ENCODE results near the gene IPO7. TPM values are rescaled to one million over a fixed set of nuclear protein-coding genes. Genes with fewer than 3 reads are reported as not detected.

Gene IPO7
- total RNA-seq, 1 experiment from 2014 or later = 226 TPM

GRCh38 chr11:9460322-9461062 lies 76.0 kb downstream of the IPO7 start, which contains the start of gene ZNF143 (continued):
- TF ChIP-seq ZNF512 (CRISPR knock-in tag; IDR thresholded peaks at IDR 0.05; ENCODE audit: borderline replicate concordance) (no peak), SOX15 (CRISPR knock-in tag; IDR thresholded peaks at IDR 0.05) (no peak), OVOL2 (CRISPR knock-in tag; IDR thresholded peaks at IDR 0.05; ENCODE audit: borderline replicate concordance) (no peak), ZNF423 (CRISPR knock-in tag; IDR thresholded peaks at IDR 0.05) (no peak)
- TF ChIP-seq, protein P1, sequence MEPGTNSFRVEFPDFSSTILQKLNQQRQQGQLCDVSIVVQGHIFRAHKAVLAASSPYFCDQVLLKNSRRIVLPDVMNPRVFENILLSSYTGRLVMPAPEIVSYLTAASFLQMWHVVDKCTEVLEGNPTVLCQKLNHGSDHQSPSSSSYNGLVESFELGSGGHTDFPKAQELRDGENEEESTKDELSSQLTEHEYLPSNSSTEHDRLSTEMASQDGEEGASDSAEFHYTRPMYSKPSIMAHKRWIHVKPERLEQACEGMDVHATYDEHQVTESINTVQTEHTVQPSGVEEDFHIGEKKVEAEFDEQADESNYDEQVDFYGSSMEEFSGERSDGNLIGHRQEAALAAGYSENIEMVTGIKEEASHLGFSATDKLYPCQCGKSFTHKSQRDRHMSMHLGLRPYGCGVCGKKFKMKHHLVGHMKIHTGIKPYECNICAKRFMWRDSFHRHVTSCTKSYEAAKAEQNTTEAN (CRISPR knock-in tag; IDR thresholded peaks at IDR 0.05) = no peak

GRCh38 chr11:9461063-9461759 lies 76.8 kb downstream of the IPO7 start:
- TF ChIP-seq ZNF317 (CRISPR knock-in tag; IDR thresholded peaks at IDR 0.05; ENCODE audit: borderline replicate concordance, low read depth) (peak; percentile 14; the same call in 1 of the 2 replicates), NFE2L1 (CRISPR knock-in tag; IDR thresholded peaks at IDR 0.05) (no peak), JUN (CRISPR knock-in tag; IDR thresholded peaks at IDR 0.05) (peak; percentile 85), JAZF1 (CRISPR knock-in tag; IDR thresholded peaks at IDR 0.05) (no peak), KAT7 (CRISPR knock-in tag; IDR thresholded peaks at IDR 0.05; ENCODE audit: borderline replicate concordance) (peak; percentile 71; the same call in 1 of the 2 replicates), STAT6 (CRISPR knock-in tag; conservative IDR thresholded peaks at IDR 0.05; ENCODE audit: low read depth) (no peak), HMGXB4 (CRISPR knock-in tag; IDR thresholded peaks at IDR 0.05) (0 out of 2 replicates have a peak, but pooled peaks have one; percentile 45), ZNF232 (CRISPR knock-in tag; IDR thresholded peaks at IDR 0.05) (0 out of 2 replicates have a peak, but pooled peaks have one; percentile 24), ZMAT4 (CRISPR knock-in tag; IDR thresholded peaks at IDR 0.05) (0 out of 2 replicates have a peak, but pooled peaks have one; percentile 46), ZNF671 (CRISPR knock-in tag; IDR thresholded peaks at IDR 0.05) (no peak), EMX1 (CRISPR knock-in tag; IDR thresholded peaks at IDR 0.05) (no peak), TEAD4 (CRISPR knock-in tag; IDR thresholded peaks at IDR 0.05) (peak; percentile 44; the same call in 1 of the 2 replicates), SMAD3 (CRISPR knock-in tag; IDR thresholded peaks at IDR 0.05; ENCODE audit: borderline replicate concordance) (no peak)
- TF ChIP-seq, protein P2, sequence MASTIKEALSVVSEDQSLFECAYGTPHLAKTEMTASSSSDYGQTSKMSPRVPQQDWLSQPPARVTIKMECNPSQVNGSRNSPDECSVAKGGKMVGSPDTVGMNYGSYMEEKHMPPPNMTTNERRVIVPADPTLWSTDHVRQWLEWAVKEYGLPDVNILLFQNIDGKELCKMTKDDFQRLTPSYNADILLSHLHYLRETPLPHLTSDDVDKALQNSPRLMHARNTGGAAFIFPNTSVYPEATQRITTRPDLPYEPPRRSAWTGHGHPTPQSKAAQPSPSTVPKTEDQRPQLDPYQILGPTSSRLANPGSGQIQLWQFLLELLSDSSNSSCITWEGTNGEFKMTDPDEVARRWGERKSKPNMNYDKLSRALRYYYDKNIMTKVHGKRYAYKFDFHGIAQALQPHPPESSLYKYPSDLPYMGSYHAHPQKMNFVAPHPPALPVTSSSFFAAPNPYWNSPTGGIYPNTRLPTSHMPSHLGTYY (CRISPR knock-in tag; IDR thresholded peaks at IDR 0.05) = no peak
- TF ChIP-seq, protein P3, sequence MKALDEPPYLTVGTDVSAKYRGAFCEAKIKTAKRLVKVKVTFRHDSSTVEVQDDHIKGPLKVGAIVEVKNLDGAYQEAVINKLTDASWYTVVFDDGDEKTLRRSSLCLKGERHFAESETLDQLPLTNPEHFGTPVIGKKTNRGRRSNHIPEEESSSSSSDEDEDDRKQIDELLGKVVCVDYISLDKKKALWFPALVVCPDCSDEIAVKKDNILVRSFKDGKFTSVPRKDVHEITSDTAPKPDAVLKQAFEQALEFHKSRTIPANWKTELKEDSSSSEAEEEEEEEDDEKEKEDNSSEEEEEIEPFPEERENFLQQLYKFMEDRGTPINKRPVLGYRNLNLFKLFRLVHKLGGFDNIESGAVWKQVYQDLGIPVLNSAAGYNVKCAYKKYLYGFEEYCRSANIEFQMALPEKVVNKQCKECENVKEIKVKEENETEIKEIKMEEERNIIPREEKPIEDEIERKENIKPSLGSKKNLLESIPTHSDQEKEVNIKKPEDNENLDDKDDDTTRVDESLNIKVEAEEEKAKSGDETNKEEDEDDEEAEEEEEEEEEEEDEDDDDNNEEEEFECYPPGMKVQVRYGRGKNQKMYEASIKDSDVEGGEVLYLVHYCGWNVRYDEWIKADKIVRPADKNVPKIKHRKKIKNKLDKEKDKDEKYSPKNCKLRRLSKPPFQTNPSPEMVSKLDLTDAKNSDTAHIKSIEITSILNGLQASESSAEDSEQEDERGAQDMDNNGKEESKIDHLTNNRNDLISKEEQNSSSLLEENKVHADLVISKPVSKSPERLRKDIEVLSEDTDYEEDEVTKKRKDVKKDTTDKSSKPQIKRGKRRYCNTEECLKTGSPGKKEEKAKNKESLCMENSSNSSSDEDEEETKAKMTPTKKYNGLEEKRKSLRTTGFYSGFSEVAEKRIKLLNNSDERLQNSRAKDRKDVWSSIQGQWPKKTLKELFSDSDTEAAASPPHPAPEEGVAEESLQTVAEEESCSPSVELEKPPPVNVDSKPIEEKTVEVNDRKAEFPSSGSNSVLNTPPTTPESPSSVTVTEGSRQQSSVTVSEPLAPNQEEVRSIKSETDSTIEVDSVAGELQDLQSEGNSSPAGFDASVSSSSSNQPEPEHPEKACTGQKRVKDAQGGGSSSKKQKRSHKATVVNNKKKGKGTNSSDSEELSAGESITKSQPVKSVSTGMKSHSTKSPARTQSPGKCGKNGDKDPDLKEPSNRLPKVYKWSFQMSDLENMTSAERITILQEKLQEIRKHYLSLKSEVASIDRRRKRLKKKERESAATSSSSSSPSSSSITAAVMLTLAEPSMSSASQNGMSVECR (CRISPR knock-in tag; IDR thresholded peaks at IDR 0.05; ENCODE audit: borderline replicate concordance) = peak; percentile 54; the same call in 1 of the 2 replicates
- DNase-seq (ENCODE audit: low spot score) = peak; percentile 76
- peak; percentile 34 for ATAC-seq
- ChIA-PET CTCF (interaction anchor here (0.7 to 2.1 kb wide), 7 partner anchors 46 to 365 kb away, joined by 3 to 22 read pairs (median 6); no protein-coding TSS in a partner anchor), POLR2A (interaction anchor here (0.6 to 2.6 kb wide), 22 partner anchors 13 to 796 kb away, joined by 3 to 27 read pairs (median 4); partner anchors contain the start of genes DENND5A, IPO7, SWAP70 and WEE1)
- H3K27ac Mint-ChIP-seq = peak overlapping the region; percentile 93
- H3K36me3 Mint-ChIP-seq = peaks cover 5% of the 10 kb centered on the region; the same call in 1 of the 2 replicates
- H3K27me3 Mint-ChIP-seq (ENCODE audit: low read depth) = no peaks in the 10 kb centered on the region
- H3K9me3 Mint-ChIP-seq = no peaks in the 10 kb centered on the region
- H3K4me1 Mint-ChIP-seq = peaks cover 18% of the 10 kb centered on the region
- peak overlapping the region; percentile 98 for H3K4me3 Mint-ChIP-seq
